ENCODE measurements around the gene PIWIL1.

PIWIL1 gene

DNA sequence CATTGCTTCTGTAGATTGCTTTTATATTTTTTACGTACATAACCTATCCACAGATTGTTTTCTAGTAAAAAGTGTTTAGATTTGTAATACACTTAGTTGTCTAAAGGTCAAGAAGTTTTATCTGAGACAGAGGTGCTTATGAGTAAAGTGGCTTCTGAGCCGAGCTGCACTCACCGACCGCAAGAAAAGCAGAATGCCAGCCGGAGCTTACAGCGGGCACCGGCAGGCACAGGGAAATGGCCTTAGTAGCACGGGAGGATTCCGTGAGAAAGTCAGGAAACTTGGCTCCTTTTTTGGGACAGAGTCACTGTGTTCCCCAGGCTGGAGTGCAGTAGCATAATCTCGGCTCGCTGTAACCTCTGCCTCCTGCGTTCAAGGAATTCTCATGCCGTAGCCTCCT lies 29.8 kb downstream of the PIWIL1 start:
- Histone ChIP-seq H3K4me1 (ENCODE audit: control insufficient read depth in 1 of 2, insufficient read depth in 2 of 2, low read length in 2 of 2) (no peaks in the 10 kb centered on the region), H3K9me3 (ENCODE audit: control insufficient read depth in 1 of 2, low read length in 2 of 2) (no peaks in the 10 kb centered on the region), H3K9ac (ENCODE audit: low read depth in 1 of 2, low read length in 2 of 2) (no peak overlapping the region), H3K27me3 (ENCODE audit: control insufficient read depth in 1 of 2, insufficient read depth in 2 of 2, low read length in 2 of 2) (no peaks in the 10 kb centered on the region), H3K27ac (ENCODE audit: low read depth, low read length) (no peak overlapping the region), H3K36me3 (ENCODE audit: control insufficient read depth in 1 of 2, insufficient read depth in 2 of 2, low read length in 2 of 2) (no peaks in the 10 kb centered on the region), H3K4me3 (ENCODE audit: low read depth in 1 of 2, low read length in 2 of 2) (no peak overlapping the region)

DNA sequence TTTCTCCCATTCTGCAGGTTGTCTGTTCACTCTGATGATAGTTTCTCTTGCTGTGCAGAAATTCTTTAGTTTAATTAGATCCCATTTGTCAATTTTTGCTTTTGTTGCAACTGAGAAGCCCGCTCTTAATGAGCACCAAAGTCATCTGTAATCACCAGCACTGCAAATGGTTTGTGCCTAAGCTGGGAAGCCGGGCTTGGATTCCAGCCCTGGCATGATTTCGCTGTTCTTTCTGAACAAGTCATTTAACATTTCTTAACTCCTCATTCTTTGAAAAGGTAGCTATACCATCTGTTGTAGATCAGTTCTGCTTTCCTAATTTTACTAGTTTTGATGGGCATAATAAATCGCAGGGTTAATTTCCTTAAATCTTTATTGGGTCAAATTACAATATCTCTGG lies 32.1 kb downstream of the PIWIL1 start:
- H3K4me1 ChIP-seq (ENCODE audit: control insufficient read depth in 1 of 2, insufficient read depth in 2 of 2, low read length in 2 of 2), result no peaks in the 10 kb centered on the region
- no peaks in the 10 kb centered on the region for H3K27me3 ChIP-seq (ENCODE audit: control insufficient read depth in 1 of 2, insufficient read depth in 2 of 2, low read length in 2 of 2)

DNA sequence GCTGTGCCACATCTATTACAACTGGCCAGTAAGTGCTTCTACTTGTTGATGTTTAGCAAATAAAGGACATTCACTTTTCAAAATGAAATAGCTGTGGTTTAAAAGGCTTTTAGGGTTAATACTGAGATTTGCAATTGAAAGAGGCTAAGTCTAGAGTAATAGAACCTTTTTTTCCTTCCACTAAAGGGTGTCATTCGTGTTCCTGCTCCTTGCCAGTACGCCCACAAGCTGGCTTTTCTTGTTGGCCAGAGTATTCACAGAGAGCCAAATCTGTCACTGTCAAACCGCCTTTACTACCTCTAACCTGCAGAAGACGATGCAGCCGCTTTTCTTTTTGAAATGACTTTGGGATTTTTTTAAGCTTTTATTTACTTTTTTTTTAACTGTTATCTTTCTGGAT lies 33.6 kb downstream of the PIWIL1 start:
- H3K9ac ChIP-seq (ENCODE audit: low read depth in 1 of 2, low read length in 2 of 2), result no peak overlapping the region
- H3K27me3 ChIP-seq (ENCODE audit: control insufficient read depth in 1 of 2, insufficient read depth in 2 of 2, low read length in 2 of 2), result no peaks in the 10 kb centered on the region
- no peak overlapping the region for H3K27ac ChIP-seq (ENCODE audit: low read depth, low read length)
- no peaks in the 10 kb centered on the region for H3K4me1 ChIP-seq (ENCODE audit: control insufficient read depth in 1 of 2, insufficient read depth in 2 of 2, low read length in 2 of 2)
- H3K9me3 ChIP-seq (ENCODE audit: control insufficient read depth in 1 of 2, low read length in 2 of 2), result no peaks in the 10 kb centered on the region
- H3K36me3 ChIP-seq (ENCODE audit: control insufficient read depth in 1 of 2, insufficient read depth in 2 of 2, low read length in 2 of 2), result no peaks in the 10 kb centered on the region
- no peak overlapping the region for H3K4me3 ChIP-seq (ENCODE audit: low read depth in 1 of 2, low read length in 2 of 2)

More for the DNA sequence above, 32.1 kb downstream of the PIWIL1 start:
- H3K36me3 ChIP-seq (ENCODE audit: control insufficient read depth in 1 of 2, insufficient read depth in 2 of 2, low read length in 2 of 2), result no peaks in the 10 kb centered on the region
- no peak overlapping the region for H3K27ac ChIP-seq (ENCODE audit: low read depth, low read length)
- H3K9ac ChIP-seq (ENCODE audit: low read depth in 1 of 2, low read length in 2 of 2), result no peak overlapping the region
- no peaks in the 10 kb centered on the region for H3K9me3 ChIP-seq (ENCODE audit: control insufficient read depth in 1 of 2, low read length in 2 of 2)
- H3K4me3 ChIP-seq (ENCODE audit: low read depth in 1 of 2, low read length in 2 of 2), result no peak overlapping the region

DNA sequence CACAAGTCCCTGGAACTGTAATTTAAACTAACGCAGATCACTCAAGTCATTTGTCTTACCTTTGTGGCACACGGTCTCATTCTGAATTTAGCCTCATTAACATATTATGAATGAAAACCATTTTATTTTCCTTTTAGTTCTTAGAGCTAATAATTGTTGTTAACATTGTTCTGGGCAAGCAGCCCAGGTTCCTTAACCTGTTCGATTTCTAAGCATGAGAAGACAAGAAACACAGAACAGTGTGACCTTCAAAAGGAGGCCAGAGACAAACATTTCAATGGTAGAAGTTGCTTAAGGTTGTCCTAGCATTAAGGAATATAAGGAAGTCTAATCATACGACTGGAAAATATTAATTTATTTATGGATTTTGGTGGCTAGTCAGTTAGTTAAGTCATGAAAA lies 35.2 kb downstream of the PIWIL1 start:
- Histone ChIP-seq H3K27me3 (ENCODE audit: control insufficient read depth in 1 of 2, insufficient read depth in 2 of 2, low read length in 2 of 2) (peaks cover 0 to 4% of the 10 kb centered on the region in 2 donors), H3K36me3 (ENCODE audit: control insufficient read depth in 1 of 2, insufficient read depth in 2 of 2, low read length in 2 of 2) (no peaks in the 10 kb centered on the region), H3K9me3 (ENCODE audit: control insufficient read depth in 1 of 2, low read length in 2 of 2) (no peaks in the 10 kb centered on the region), H3K4me1 (ENCODE audit: control insufficient read depth in 1 of 2, insufficient read depth in 2 of 2, low read length in 2 of 2) (no peaks in the 10 kb centered on the region), H3K4me3 (ENCODE audit: low read depth in 1 of 2, low read length in 2 of 2) (no peak overlapping the region), H3K9ac (ENCODE audit: low read depth in 1 of 2, low read length in 2 of 2) (no peak overlapping the region), H3K27ac (ENCODE audit: low read depth, low read length) (no peak overlapping the region)

DNA sequence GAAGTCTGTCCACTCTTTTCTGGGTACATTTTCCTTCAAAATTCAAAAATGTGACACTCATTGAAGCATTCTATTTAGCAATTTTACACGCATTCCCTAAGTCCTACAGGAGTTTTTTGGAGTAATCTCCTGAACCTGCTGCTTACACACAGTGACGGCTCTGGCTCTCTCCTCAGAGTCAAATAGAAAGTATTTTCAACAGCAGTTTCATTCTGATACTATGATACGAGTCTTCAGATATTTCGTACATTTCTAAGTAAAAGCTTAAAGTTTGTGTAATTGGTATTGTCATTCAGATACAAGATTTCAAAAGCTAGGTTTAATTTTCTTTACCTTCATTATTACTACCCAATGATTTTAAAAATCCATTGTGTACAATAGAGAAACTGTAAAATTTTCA lies 36.4 kb downstream of the PIWIL1 start:
- H3K4me3 ChIP-seq (ENCODE audit: low read depth in 1 of 2, low read length in 2 of 2), result no peak overlapping the region
- H3K27me3 ChIP-seq (ENCODE audit: control insufficient read depth in 1 of 2, insufficient read depth in 2 of 2, low read length in 2 of 2), result peaks cover 0 to 4% of the 10 kb centered on the region in 2 donors
- no peak overlapping the region for H3K27ac ChIP-seq (ENCODE audit: low read depth, low read length)
- H3K9me3 ChIP-seq (ENCODE audit: control insufficient read depth in 1 of 2, low read length in 2 of 2), result no peaks in the 10 kb centered on the region
- no peak overlapping the region for H3K9ac ChIP-seq (ENCODE audit: low read depth in 1 of 2, low read length in 2 of 2)
- H3K36me3 ChIP-seq (ENCODE audit: control insufficient read depth in 1 of 2, insufficient read depth in 2 of 2, low read length in 2 of 2), result no peaks in the 10 kb centered on the region
- no peaks in the 10 kb centered on the region for H3K4me1 ChIP-seq (ENCODE audit: control insufficient read depth in 1 of 2, insufficient read depth in 2 of 2, low read length in 2 of 2)

DNA sequence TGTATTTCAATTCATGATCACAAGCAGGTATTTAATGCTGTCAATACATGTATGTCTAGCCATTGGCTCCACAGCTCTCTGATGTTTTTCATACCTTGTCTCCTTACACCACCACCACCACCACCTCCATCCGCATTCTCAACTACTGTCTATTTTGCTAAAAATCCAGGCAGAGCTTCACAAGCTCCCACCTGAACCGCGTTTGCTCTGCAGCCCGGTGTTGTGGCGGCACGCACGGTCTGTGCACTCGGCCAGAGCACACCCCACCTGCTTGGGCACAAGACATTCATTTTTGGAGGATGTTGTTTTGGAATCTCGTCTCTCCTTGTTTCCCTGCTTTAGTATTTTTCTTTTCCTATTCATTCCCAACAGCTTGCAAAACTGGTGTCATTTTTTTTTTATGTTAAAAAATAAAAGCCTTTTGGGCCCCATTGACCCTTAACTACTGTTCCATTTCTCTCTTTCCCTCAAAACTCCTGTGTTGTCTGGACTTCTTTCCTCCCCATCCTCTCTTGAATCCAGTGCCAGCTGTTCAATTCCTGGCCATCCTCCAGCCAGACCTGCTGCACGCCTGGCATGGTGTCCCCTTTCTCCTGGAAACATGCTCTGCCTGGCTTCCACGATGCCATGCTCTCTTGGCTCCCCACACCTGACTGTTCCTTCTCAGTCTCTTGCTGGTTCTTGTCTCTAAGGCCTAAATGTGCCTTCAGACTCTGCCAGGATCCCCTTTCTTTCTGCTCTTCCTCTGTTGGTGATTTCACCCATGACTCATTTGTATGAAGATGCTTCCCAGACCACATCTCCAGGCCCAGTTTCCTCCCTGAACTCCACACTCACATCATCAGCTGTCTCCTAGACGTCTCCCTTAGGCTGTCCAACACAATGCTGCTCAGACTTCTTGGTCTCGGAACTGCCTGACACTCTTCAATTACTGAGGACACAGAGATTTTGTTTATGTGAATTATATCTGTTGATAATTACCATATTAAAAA lies 37.9 kb downstream of the PIWIL1 start:
- H3K9me3 ChIP-seq (ENCODE audit: control insufficient read depth in 1 of 2, low read length in 2 of 2), result no peaks in the 10 kb centered on the region
- H3K36me3 ChIP-seq (ENCODE audit: control insufficient read depth in 1 of 2, insufficient read depth in 2 of 2, low read length in 2 of 2), result no peaks in the 10 kb centered on the region
- H3K27me3 ChIP-seq (ENCODE audit: control insufficient read depth in 1 of 2, insufficient read depth in 2 of 2, low read length in 2 of 2), result peaks cover 0 to 4% of the 10 kb centered on the region in 2 donors
- no peak overlapping the region for H3K4me3 ChIP-seq (ENCODE audit: low read depth in 1 of 2, low read length in 2 of 2)
- H3K9ac ChIP-seq (ENCODE audit: low read depth in 1 of 2, low read length in 2 of 2), result no peak overlapping the region
- H3K4me1 ChIP-seq (ENCODE audit: control insufficient read depth in 1 of 2, insufficient read depth in 2 of 2, low read length in 2 of 2), result no peaks in the 10 kb centered on the region
- no peak overlapping the region for H3K27ac ChIP-seq (ENCODE audit: low read depth, low read length)

DNA sequence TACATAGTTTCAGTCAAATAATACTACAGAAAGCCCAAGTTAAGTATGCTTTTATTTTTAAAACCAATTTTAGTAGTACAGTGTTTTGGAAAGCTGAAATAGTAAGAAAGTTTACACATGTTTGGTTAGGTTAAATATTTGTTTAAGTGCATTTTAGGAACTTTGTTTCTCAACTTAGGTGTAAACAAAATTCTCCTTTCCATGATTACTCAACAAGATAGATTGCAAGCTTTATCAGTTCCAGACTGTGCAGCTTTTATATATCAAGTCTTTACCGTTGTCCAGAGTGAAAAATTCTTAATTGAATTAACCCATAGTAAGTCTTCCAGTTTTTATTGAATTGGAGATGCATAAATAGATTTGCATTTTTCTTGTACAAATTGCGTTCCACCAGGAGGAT lies 45.1 kb downstream of the PIWIL1 start:
- Histone ChIP-seq H3K4me1 (ENCODE audit: control insufficient read depth in 1 of 2, insufficient read depth in 2 of 2, low read length in 2 of 2) (no peaks in the 10 kb centered on the region), H3K9ac (ENCODE audit: low read depth in 1 of 2, low read length in 2 of 2) (no peak overlapping the region), H3K27me3 (ENCODE audit: control insufficient read depth in 1 of 2, insufficient read depth in 2 of 2, low read length in 2 of 2) (no peaks in the 10 kb centered on the region), H3K36me3 (ENCODE audit: control insufficient read depth in 1 of 2, insufficient read depth in 2 of 2, low read length in 2 of 2) (no peaks in the 10 kb centered on the region), H3K9me3 (ENCODE audit: control insufficient read depth in 1 of 2, low read length in 2 of 2) (no peaks in the 10 kb centered on the region), H3K27ac (ENCODE audit: low read depth, low read length) (no peak overlapping the region), H3K4me3 (ENCODE audit: low read depth in 1 of 2, low read length in 2 of 2) (no peak overlapping the region)

DNA sequence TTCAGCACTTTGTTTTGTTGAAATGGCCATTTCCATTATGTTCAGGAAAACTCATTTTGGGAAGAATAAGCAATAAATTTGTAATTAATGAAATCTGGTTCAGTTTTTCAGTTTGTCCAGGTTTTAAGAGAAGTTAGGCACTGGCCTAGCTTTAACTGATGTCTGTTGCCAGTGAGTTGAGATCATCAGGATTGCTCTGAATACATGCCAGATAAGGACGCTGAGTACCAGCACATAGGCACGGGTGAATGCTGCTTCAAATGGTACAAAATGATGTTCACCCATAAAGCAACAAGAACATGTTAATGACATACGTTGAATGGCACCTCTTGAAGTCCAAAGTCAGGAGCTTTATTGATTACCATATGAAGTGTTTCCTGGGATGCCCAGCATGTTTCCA lies 46.5 kb downstream of the PIWIL1 start:
- no peak overlapping the region for H3K27ac ChIP-seq (ENCODE audit: low read depth, low read length)
- no peak overlapping the region for H3K4me3 ChIP-seq (ENCODE audit: low read depth in 1 of 2, low read length in 2 of 2)
- no peak overlapping the region for H3K9ac ChIP-seq (ENCODE audit: low read depth in 1 of 2, low read length in 2 of 2)
- no peaks in the 10 kb centered on the region for H3K4me1 ChIP-seq (ENCODE audit: control insufficient read depth in 1 of 2, insufficient read depth in 2 of 2, low read length in 2 of 2)
- no peaks in the 10 kb centered on the region for H3K9me3 ChIP-seq (ENCODE audit: control insufficient read depth in 1 of 2, low read length in 2 of 2)
- H3K27me3 ChIP-seq (ENCODE audit: control insufficient read depth in 1 of 2, insufficient read depth in 2 of 2, low read length in 2 of 2), result no peaks in the 10 kb centered on the region
- no peaks in the 10 kb centered on the region for H3K36me3 ChIP-seq (ENCODE audit: control insufficient read depth in 1 of 2, insufficient read depth in 2 of 2, low read length in 2 of 2)

DNA sequence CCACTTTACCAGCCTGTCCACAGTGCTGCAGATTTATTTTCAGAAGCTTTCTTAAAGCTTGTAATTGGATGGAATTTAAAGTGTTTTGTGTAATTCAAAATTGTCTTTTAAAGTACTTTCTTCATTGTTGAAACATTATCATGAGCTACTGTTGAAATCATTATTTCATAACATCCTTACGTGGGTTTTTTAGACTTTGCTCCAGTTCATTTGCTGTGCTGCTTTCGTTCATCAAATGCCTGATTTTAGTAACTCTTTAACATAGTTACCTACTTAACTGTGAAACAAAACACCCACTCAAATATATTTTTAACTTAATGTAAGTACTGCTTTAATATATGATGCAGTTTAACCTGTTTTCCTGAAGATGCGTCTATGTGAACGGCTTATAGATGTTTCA lies 47.5 kb downstream of the PIWIL1 start:
- H3K9ac ChIP-seq (ENCODE audit: low read depth in 1 of 2, low read length in 2 of 2), result no peak overlapping the region
- H3K9me3 ChIP-seq (ENCODE audit: control insufficient read depth in 1 of 2, low read length in 2 of 2), result no peaks in the 10 kb centered on the region
- no peaks in the 10 kb centered on the region for H3K4me1 ChIP-seq (ENCODE audit: control insufficient read depth in 1 of 2, insufficient read depth in 2 of 2, low read length in 2 of 2)
- no peak overlapping the region for H3K4me3 ChIP-seq (ENCODE audit: low read depth in 1 of 2, low read length in 2 of 2)
- H3K27me3 ChIP-seq (ENCODE audit: control insufficient read depth in 1 of 2, insufficient read depth in 2 of 2, low read length in 2 of 2), result no peaks in the 10 kb centered on the region
- H3K27ac ChIP-seq (ENCODE audit: low read depth, low read length), result no peak overlapping the region
- H3K36me3 ChIP-seq (ENCODE audit: control insufficient read depth in 1 of 2, insufficient read depth in 2 of 2, low read length in 2 of 2), result no peaks in the 10 kb centered on the region

DNA sequence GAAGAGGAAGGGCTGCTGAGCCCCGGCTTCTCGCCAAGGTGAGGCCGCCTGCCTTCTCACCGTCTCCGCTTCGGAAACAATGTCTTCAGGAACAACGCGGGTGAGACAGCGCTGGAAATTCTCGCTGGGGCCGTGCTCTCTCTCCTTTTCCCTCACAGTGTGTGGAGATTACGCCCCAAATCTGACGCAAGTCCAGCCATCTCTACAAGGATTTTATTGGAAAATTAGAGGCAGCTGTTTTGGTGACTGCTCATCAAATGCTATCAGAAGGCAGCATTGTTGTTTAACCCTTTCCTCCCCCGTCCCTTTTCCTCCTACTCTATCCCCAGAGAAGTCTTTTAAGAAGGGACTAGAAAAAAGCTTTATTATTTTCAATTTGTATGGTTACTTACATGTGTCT lies 53.5 kb downstream of the PIWIL1 start:
- H3K4me1 ChIP-seq (ENCODE audit: control insufficient read depth in 1 of 2, insufficient read depth in 2 of 2, low read length in 2 of 2), result no peaks in the 10 kb centered on the region
- no peak overlapping the region for H3K27ac ChIP-seq (ENCODE audit: low read depth, low read length)
- no peaks in the 10 kb centered on the region for H3K36me3 ChIP-seq (ENCODE audit: control insufficient read depth in 1 of 2, insufficient read depth in 2 of 2, low read length in 2 of 2)
- no peaks in the 10 kb centered on the region for H3K9me3 ChIP-seq (ENCODE audit: control insufficient read depth in 1 of 2, low read length in 2 of 2)
- no peak overlapping the region for H3K4me3 ChIP-seq (ENCODE audit: low read depth in 1 of 2, low read length in 2 of 2)
- no peaks in the 10 kb centered on the region for H3K27me3 ChIP-seq (ENCODE audit: control insufficient read depth in 1 of 2, insufficient read depth in 2 of 2, low read length in 2 of 2)
- H3K9ac ChIP-seq (ENCODE audit: low read depth in 1 of 2, low read length in 2 of 2), result no peak overlapping the region

Measured in duodenal mucosa (tissue), 2 donors.